K562 (cell line): Measurements from ENCODE around the gene NFYC. TPM values are rescaled to one million over a fixed set of nuclear protein-coding genes. Genes with fewer than 3 reads are reported as not detected.
A peak's percentile ranks its signal among the peaks of the same experiment; 100 is the strongest.

Experiments used
- ATF3 ChIP-seq, 2 experiments: fragments of 450-650 bp in 1 of 2; sonication (generic) in 1 of 2; formaldehyde crosslinking in 1 of 2; IDR thresholded peaks in 1 of 2; conservative IDR thresholded peaks in 1 of 2; 2 replicates each; pipeline versions ENCODE4 v1.6.1 to v1.8.1; 2016 to 2023; ENCODE audit warnings: mild to moderate bottlenecking in 2 of 2, moderate library complexity in 2 of 2, inconsistent platforms in 1 of 2, missing genetic modification reagents in 1 of 2
- BRD4 ChIP-seq: fragments of 200-600 bp; sonication (generic); IDR thresholded peaks from 2 replicates; pipeline ENCODE4 v1.6.1; 2017; ENCODE audit warnings: inconsistent platforms
- CREB3L1 ChIP-seq: fragments of 450-650 bp; IDR thresholded peaks from 2 replicates; pipeline ENCODE4 v1.6.1; 2014; ENCODE audit warnings: low read depth, mild to moderate bottlenecking, moderate library complexity, borderline replicate concordance
- CTCFL ChIP-seq: IDR thresholded peaks from 2 replicates; pipeline ENCODE4 v1.6.1; 2011; ENCODE audit warnings: borderline replicate concordance, low read depth, mild to moderate bottlenecking, moderate library complexity, low read length; ENCODE audit not compliant: insufficient read depth, poor library complexity, severe bottlenecking
- E2F4 ChIP-seq: sonication (generic); formaldehyde crosslinking; IDR thresholded peaks from 2 replicates; pipeline ENCODE4 v1.8.0; 2022; ENCODE audit warnings: mild to moderate bottlenecking, low read depth, missing genetic modification reagents
- EGR1 ChIP-seq: fragments of 450-650 bp; conservative IDR thresholded peaks from 2 replicates; pipeline ENCODE4 v1.6.1; 2017; ENCODE audit warnings: mild to moderate bottlenecking
- GTF2A2 ChIP-seq: IDR thresholded peaks from 2 replicates; pipeline ENCODE4 v1.6.1; 2016; ENCODE audit warnings: mild to moderate bottlenecking, missing genetic modification characterization, missing compliant biosample characterization
- MXI1 ChIP-seq: IDR thresholded peaks from 2 replicates; pipeline ENCODE4 v1.6.1; 2011; ENCODE audit warnings: low read depth, mild to moderate bottlenecking, improper control_type of control experiment, low read length
- POLR2AphosphoS2 ChIP-seq: IDR thresholded peaks from 2 replicates; pipeline ENCODE4 v1.6.1; 2012; ENCODE audit warnings: low read length, improper control_type of control experiment
- RBM14 ChIP-seq: fragments of 200-400 bp; formaldehyde crosslinking; IDR thresholded peaks from 2 replicates; pipeline ENCODE4 v1.6.1; 2018; ENCODE audit warnings: low read depth, mild to moderate bottlenecking, low read length, moderate library complexity, borderline replicate concordance; ENCODE audit not compliant: insufficient read depth
- TEAD4 ChIP-seq, 2 experiments: sonication (generic) in 1 of 2; formaldehyde crosslinking in 1 of 2; IDR thresholded peaks; 2 replicates each; pipeline versions ENCODE4 v1.6.1 to v1.8.0; 2012 to 2022; ENCODE audit warnings: borderline replicate concordance in 1 of 2, inconsistent platforms in 1 of 2, low read length in 1 of 2, mild to moderate bottlenecking in 1 of 2, missing genetic modification reagents in 1 of 2
- TFE3 ChIP-seq: fragments of 450-650 bp; formaldehyde crosslinking; IDR thresholded peaks from 2 replicates; pipeline ENCODE4 v1.4.0; 2020; ENCODE audit warnings: mild to moderate bottlenecking, mixed read lengths
- ZNF175 ChIP-seq: fragments of 200-800 bp; sonication (Bioruptor generic); IDR thresholded peaks from 2 replicates; pipeline ENCODE4 v1.6.1; 2016; ENCODE audit warnings: low read depth, mild to moderate bottlenecking, missing genetic modification characterization, missing compliant biosample characterization
- ZNF212 ChIP-seq: fragments of 450-650 bp; formaldehyde crosslinking; IDR thresholded peaks from 2 replicates; pipeline ENCODE4 v1.4.0; 2020; ENCODE audit warnings: mild to moderate bottlenecking
- ZNF217 ChIP-seq: sonication (generic); formaldehyde crosslinking; IDR thresholded peaks from 2 replicates; pipeline ENCODE4 v1.8.0; 2022; ENCODE audit warnings: mild to moderate bottlenecking, missing genetic modification reagents
- ZNF23 ChIP-seq: fragments of 250-450 bp; sonication (Bioruptor Pico); IDR thresholded peaks from 2 replicates; pipeline ENCODE4 v1.4.0; 2020; ENCODE audit warnings: mild to moderate bottlenecking
- ZNF239 ChIP-seq: fragments of 250-450 bp; sonication (Bioruptor Pico); IDR thresholded peaks from 2 replicates; pipeline ENCODE4 v1.4.0; 2020; ENCODE audit warnings: mild to moderate bottlenecking
- ZNF507 ChIP-seq: conservative IDR thresholded peaks from 2 replicates; pipeline ENCODE4 v1.6.1; 2017; ENCODE audit warnings: missing genetic modification characterization, missing compliant biosample characterization
- ZNF699 ChIP-seq: fragments of 250-450 bp; sonication (Bioruptor Pico); IDR thresholded peaks from 2 replicates; pipeline ENCODE4 v1.8.0; 2021; ENCODE audit warnings: mild to moderate bottlenecking, moderate library complexity; ENCODE audit not compliant: insufficient replicate concordance
- ZNF764 ChIP-seq: fragments of 250-450 bp; sonication (Bioruptor Pico); IDR thresholded peaks from 2 replicates; pipeline ENCODE4 v1.4.0; 2020; ENCODE audit warnings: low read depth, mild to moderate bottlenecking, moderate library complexity
- polyA plus RNA-seq, 8 experiments: library from polyadenylated mRNA; depleted of rRNA in 4 of 8; stranded (reverse) in 5 of 8; unstranded in 3 of 8; fragments of >200 nt; fragmentation: Nextera tagmentation in 2 of 8; fragmentation: Illumina TruSeq in 1 of 8; extraction: Ambion mirVana in 2 of 8; extraction: Trizol in 1 of 8; gene quantifications; 2 replicates each; pipeline versions ENCODE4 v1.2.1 to v1.2.3, GENCODE V29; 2011 to 2014; ENCODE audit warnings: inconsistent platforms in 1 of 8, missing spikeins in 1 of 8
- total RNA-seq, 7 experiments: library from RNA; depleted of rRNA in 6 of 7; stranded (reverse); fragments of >200 nt in 6 of 7; fragmentation: Illumina TruSeq in 2 of 7; extraction: Trizol in 2 of 7; gene quantifications; 2 replicates each; pipeline versions ENCODE4 v1.2.1 to v1.2.3, GENCODE V29; 2011 to 2021; ENCODE audit warnings: low replicate concordance in 1 of 7

The NFYC gene
- total and polyA plus RNA-seq, 9 of the 15 experiments (the other 6 are each of a cell fraction or from before 2014, with no cell fraction given), result 4.8 to 59.8 (median 41.1) TPM

- TF ChIP-seq ZNF217 (CRISPR knock-in tag) (no peak), CTCFL (peak; percentile 79), ZNF175 (CRISPR knock-in tag) (no peak), ATF3 (IDR thresholded peaks at IDR 0.05) (no peak), ATF3 (CRISPR knock-in tag; conservative IDR thresholded peaks at IDR 0.05) (no peak), POLR2AphosphoS2 (no peak), E2F4 (CRISPR knock-in tag) (no peak), ZNF507 (tag) (no peak), BRD4 (no peak), EGR1 (no peak), TFE3 (CRISPR knock-in tag) (no peak), ZNF699 (no peak), TEAD4 (IDR thresholded peaks at IDR 0.05; ENCODE audit: low read length) (no peak), TEAD4 (CRISPR knock-in tag; IDR thresholded peaks at IDR 0.05; ENCODE audit: borderline replicate concordance) (no peak), GTF2A2 (no peak), ZNF239 (CRISPR knock-in tag) (no peak), MXI1 (no peak), RBM14 (no peak), ZNF212 (CRISPR knock-in tag) (no peak), ZNF764 (no peak), CREB3L1 (no peak), ZNF23 (CRISPR knock-in tag) (no peak)
Measured at GRCh38 chr1:40650075-40650474, 41.4 kb upstream of the NFYC start (continued).
